Mammary epithelial cell (primary cell): ENCODE measurements around the gene ADD2.

Source experiments
- CTCF ChIP-seq, 2 donors: IDR thresholded peaks in 1 of 2; conservative IDR thresholded peaks in 1 of 2; 2 replicates each; pipeline ENCODE4 v1.5.1; 2011 to 2012; ENCODE audit warnings: inconsistent platforms in 2 of 2, low read length in 2 of 2, mild to moderate bottlenecking in 2 of 2, control low read depth in 1 of 2, low read depth in 1 of 2; ENCODE audit not compliant: insufficient read depth in 1 of 2; ENCODE audit errors: extremely low read depth in 1 of 2
- EZH2 ChIP-seq: IDR thresholded peaks from 2 replicates; pipeline ENCODE4 v1.6.1; 2012; ENCODE audit warnings: low read length, inconsistent platforms, borderline replicate concordance

- TF ChIP-seq CTCF (conservative IDR thresholded peaks at IDR 0.05 in 1 of 2, IDR thresholded peaks at IDR 0.05 in 1 of 2; ENCODE audit: extremely low read depth in 1 of 2, insufficient read depth in 1 of 2, low read depth in 1 of 2, low read length in 2 of 2) (no peak), EZH2 (no peak)
Measured at GRCh38 chr2:70743677-70744076, 24.3 kb downstream of the ADD2 start.
